Suppressor macrophage treated with lipopolysaccharide for 4 hours (primary cell): ENCODE measurements around the gene PLPPR1.

Experiments
- DNase-seq: peaks from one replicate; pipeline ENCODE4 v3.0.0-alpha.2; 2020

The PLPPR1 gene

DNA sequence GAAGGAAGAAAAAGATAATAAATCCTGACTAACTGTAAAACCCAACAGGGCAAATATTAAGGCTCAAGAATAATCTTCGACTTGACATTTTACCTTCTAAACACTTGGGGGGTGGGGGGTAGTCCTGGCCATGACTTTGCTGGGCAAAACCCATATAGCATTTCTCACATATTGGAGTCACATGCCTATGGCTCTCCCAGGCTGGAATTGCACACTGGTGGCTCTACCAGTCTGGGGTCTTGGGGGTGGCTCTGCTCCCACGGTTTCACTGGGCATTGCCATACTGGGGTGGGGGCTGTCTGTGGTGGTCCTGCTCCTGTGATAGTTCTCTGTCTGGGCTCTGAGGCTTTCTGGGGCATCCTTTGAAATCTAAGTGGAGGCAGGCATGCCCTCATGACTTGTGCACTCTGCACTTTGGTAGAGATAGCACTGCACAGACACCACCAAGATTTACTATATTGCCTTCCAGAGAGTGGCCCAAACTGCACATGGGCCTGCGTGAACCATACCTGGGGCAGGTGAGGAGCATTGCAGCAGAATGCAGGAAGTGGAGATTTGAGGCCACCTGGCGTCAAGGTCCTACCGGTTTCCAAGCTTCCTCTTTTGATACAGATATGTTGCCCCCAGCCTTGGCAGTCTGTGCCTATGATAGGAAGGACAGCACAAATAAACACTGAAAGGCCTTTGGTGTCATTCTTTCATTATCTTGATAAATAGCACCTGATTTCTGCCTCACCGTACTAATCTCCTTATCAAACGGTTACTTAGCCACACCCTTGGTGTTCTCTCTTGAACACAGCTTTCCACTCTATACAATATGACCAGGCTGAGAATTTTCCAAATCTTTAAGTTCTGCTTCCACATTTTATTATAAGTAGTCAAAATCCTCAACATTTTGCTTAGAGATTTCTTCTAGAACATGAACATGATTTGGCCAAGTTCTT, 326.5 kb downstream of the PLPPR1 start:
- no peak for DNase-seq

DNA sequence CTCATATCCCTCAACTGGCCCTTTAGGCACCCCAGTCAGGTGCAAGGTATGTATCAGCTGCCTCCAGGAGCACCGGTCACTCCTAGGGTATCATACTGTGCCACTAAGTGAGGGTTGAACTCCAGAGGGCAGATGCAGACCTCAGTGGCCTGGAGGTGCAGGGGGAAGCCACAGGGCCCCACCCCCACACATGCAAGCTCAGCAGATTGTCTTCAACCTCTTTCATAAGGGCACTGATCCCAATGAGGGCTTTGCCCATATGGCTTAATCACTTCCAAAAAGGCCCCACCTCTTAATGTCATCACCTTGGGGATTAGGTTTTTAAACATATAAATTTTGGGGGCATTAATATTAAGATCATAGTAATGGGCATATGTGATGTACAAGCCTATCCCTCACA, 328.1 kb downstream of the PLPPR1 start:
- no peak for DNase-seq

- no peak for DNase-seq
Measured at GRCh38 chr9:101359679-101360078, 331.2 kb downstream of the PLPPR1 start.

DNA sequence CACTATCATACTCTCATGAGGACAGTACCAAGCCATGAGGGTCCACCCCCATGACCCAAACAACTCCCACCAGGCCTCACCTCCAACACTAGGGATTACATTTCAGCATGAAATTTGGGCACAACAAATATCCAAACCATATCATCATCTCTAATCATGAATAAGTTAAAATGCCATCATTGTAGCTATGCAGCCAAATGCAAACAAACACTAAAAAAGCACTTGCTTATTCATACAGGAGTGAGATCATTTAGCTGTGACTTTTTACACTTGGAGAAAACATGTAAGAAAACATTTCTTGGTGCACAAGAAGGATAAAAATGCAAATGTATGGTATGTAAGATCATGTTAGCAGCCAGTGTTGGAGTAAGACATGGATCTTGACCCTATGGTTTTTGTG, 332.1 kb downstream of the PLPPR1 start:
- no peak for DNase-seq

- DNase-seq: no peak
Measured at GRCh38 chr9:101362450-101362849, 333.9 kb downstream of the PLPPR1 start.

DNA sequence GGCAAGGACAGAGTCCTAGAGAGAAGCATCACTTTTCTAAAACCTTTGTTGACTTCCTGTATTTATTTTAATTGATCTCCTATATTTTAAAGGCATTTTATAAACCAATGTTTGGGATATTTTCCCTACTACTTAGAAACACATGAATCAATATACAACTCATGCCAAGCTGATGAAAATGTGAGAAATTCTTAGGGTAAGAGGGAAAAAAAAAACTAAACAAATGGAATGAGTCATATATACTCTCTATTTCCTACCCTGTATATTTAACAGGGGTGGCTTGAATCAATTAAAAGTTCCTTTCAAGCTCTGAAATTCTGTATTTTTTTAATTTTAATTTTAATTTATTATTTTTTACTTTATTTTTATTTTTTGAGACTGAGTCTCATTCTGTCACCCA, 336.7 kb downstream of the PLPPR1 start:
- DNase-seq: no peak

DNA sequence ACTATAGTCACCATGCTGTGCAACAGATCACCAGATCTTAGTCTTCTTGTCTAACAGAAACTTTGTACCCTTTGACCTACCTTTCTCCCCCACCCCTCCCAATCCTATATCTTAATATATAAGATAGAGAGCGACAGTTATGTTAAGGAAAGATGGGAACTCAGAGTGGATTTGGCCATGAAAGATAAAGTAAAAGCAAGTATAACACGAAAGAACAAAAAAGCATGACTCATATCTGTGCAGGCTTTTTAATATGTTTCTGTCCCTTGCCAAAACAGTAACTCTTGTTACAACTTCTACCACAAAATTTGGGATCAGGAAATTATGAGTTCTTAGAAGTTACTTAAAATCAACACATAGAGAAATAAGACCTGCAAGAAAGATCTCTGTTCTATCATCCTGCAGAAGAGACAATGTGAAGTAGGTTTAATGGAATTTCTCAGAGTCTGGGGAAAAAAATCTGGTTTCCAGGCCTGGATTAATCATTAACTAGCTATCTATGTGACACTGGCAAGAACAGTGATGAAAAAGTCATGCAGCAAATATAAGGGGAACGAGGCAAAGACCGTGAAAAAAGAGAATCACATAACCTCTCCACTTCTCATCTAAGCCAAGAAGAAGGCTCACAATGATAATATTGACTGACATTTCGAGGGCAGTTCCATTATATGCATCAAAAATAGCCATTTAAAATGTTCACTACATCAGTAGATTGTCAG, 337.7 kb downstream of the PLPPR1 start:
- DNase-seq: no peak

DNA sequence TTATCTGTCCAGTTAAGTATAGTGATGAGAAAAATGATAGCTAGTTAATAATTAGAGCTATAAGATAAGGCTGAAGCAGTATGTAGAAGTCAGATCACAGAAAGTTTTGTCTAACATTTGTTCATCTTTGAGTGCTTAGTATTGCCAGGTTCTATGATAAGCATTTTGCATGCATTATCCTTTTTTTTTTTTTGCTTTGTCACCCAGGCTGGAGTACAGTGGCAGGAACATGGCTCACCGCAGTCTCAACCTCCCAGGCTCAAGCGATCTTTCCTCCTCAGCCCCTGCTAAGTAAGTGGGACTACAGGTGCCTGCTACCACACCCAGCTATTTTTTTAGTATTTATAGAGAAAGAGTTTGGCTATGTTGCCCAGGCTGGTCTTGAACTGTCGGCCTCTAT, 338.8 kb downstream of the PLPPR1 start:
- no peak for DNase-seq

DNA sequence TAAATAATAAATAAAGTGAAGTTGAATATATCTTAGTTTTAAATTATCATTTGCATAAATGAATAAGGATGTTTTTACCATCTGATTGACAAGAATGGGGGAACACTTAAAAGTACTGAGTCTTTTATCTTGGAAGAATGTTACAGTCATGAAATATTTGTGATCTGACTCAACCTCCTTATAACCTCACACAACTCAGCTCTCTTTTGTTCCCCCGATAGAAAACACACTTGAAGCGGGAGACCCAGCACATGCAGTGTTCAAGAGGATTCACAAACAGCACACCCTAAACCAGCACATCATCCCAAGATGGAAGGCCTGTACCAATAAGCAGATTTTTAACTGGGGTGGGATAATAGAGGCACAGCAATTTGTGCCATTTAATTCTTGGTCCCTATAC, 340.8 kb downstream of the PLPPR1 start:
- no peak for DNase-seq

DNA sequence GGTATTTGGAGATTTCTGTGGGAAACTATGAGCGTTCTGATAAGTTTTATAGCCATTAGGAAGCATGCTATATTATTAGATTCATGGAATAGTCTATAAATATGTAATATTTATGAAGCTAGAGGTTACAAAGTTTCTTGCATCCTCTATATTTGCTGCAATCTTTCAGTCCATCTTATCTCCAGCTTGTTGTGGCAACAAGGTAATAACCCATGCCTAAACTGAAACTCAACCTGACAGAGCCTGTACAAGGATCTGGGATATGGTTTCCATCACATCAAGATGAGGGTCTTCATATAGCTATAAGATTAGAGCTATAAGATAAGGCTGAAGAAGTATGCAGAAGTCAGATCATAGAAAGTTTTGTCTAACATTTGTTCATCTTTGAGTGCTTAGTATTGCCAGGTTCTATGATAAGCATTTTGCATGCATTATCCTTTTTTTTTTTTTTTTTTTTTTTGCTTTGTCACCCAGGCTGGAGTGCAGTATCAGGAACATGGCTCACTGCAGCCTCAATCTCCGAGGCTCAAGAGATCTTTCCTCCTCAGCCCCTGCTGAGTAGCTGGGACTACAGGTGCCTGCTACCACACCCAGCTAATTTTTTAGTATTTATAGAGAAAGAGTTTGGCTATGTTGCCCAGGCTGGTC, 341.5 kb downstream of the PLPPR1 start:
- DNase-seq: no peak

DNA sequence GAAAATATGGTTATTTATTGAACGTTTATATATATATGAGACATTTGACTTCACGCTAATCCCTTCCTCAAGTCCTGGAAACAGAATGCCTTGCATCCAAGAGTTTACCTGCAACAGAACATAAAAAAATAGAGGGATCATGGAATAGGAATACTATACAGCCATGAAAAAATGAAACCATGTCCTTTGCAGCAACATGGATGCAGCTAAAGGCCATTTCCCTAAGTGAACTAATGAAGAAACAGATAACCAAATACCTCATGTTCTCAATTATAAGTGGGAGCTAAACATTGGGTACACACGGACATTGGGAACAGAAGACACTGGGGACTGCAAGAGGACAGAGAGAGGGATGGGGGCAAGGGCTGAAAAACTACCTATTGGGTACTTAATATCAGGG, 343.3 kb downstream of the PLPPR1 start:
- no peak for DNase-seq

DNA sequence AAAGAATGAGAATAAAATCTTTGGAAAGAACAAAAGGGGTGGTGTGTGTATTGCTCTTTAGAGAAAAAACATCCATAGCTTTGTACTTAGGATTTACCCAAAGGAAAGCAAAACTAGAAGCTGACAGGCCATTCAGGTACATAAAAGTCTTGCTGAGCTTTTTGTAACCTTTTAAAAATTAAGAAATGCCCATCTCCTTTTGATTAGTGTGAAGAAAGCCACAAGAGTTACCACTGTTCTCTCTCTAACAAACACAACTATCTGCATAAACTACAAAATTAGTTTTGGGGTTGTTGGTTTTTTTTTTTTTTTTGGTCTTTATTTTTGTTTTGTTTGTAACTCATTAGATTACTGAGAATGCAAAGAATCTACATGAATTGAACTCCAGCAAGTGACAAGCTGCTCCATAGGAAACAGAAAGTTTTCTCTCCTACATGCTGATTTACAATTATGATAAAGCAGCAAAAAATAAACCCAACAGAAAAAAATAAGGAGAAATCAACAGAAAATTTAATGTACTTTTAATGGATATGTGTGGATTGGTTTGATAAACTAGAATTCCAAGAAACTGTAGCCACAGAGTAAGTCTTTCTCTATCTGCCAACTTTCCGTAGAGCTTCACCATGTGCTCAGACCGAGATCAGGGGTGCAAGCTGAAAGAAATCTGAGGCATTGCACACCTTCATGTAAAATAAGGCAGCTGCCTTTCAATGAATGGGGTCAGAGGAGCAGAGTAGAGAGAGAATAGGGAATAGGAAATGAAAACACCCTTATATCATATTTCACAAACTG, 344.0 kb downstream of the PLPPR1 start:
- no peak for DNase-seq
